ENCODE results near the gene SMAD5.

SMAD5 gene

DNA sequence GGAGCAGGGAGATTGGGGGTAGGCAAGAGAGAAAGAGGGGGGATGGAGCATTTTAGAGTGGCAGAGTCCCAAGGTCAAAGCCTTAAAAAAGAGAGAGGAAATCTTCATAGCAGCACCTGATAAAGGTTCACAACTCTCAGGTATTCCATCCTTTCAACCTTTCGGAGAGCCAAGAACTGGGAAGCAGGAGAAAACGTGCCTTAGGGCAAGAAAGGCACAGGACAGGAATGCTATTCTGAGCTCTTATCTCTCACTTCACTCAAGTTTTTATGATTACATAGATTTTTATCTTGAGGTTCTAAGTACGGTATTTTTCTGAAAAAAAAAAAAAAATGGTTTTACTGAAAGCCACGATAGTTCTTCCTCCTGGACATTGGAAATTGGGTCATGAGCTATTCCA, 34.5 kb upstream of the SMAD5 start:
- no peaks in the 10 kb centered on the region for H4K20me1 ChIP-seq (ENCODE audit: insufficient read depth)
- H3K4me2 ChIP-seq, result no peak overlapping the region
- H3K9ac ChIP-seq, result no peak overlapping the region
- TF ChIP-seq, protein P1, sequence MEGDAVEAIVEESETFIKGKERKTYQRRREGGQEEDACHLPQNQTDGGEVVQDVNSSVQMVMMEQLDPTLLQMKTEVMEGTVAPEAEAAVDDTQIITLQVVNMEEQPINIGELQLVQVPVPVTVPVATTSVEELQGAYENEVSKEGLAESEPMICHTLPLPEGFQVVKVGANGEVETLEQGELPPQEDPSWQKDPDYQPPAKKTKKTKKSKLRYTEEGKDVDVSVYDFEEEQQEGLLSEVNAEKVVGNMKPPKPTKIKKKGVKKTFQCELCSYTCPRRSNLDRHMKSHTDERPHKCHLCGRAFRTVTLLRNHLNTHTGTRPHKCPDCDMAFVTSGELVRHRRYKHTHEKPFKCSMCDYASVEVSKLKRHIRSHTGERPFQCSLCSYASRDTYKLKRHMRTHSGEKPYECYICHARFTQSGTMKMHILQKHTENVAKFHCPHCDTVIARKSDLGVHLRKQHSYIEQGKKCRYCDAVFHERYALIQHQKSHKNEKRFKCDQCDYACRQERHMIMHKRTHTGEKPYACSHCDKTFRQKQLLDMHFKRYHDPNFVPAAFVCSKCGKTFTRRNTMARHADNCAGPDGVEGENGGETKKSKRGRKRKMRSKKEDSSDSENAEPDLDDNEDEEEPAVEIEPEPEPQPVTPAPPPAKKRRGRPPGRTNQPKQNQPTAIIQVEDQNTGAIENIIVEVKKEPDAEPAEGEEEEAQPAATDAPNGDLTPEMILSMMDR (conservative IDR thresholded peaks at IDR 0.05; ENCODE audit: low read depth, low read length), result no peak
- no peaks in the 10 kb centered on the region for H3K79me2 ChIP-seq (ENCODE audit: insufficient read depth, low read depth)
- H3K27me3 ChIP-seq (ENCODE audit: insufficient read depth, low read depth), result no peaks in the 10 kb centered on the region
- no peaks in the 10 kb centered on the region for H3K36me3 ChIP-seq (ENCODE audit: insufficient read depth)
- H2AFZ ChIP-seq (ENCODE audit: low read depth), result no peak overlapping the region
- no peak overlapping the region for H3K4me3 ChIP-seq (IDR thresholded peaks at IDR 0.05; ENCODE audit: insufficient read depth, low read depth, low read length)
- H3K27ac ChIP-seq, result no peak overlapping the region
- H3K4me1 ChIP-seq (ENCODE audit: low read depth, poor library complexity, severe bottlenecking), result no peaks in the 10 kb centered on the region

DNA sequence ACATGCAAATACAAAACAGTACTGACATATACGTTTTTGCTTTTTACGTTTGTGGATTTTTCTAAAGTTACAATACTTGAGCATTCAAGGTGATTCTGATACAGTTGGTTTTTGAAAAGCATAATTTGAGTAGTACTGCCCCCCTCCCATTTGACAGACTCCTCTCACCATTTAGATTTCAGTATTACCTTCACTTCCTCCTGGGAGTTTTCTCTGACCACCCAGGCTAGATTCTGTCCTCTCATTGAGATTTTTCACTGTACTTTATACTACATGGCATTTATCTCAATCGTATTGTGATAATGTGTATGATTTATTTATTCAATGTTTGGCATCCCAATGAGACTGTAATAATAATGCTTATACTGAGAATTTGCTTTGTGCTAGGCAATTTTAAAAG, 32.8 kb upstream of the SMAD5 start:
- Histone ChIP-seq H2AFZ (ENCODE audit: low read depth) (no peak overlapping the region), H4K20me1 (ENCODE audit: insufficient read depth) (no peaks in the 10 kb centered on the region), H3K27me3 (ENCODE audit: insufficient read depth, low read depth) (no peaks in the 10 kb centered on the region), H3K36me3 (ENCODE audit: insufficient read depth) (no peaks in the 10 kb centered on the region), H3K79me2 (ENCODE audit: insufficient read depth, low read depth) (no peaks in the 10 kb centered on the region), H3K4me1 (ENCODE audit: low read depth, poor library complexity, severe bottlenecking) (no peaks in the 10 kb centered on the region), H3K4me3 (IDR thresholded peaks at IDR 0.05; ENCODE audit: insufficient read depth, low read depth, low read length) (no peak overlapping the region), H3K4me2 (no peak overlapping the region), H3K27ac (no peak overlapping the region), H3K9ac (no peak overlapping the region)
- TF ChIP-seq, protein P1 (conservative IDR thresholded peaks at IDR 0.05; ENCODE audit: low read depth, low read length), result no peak

DNA sequence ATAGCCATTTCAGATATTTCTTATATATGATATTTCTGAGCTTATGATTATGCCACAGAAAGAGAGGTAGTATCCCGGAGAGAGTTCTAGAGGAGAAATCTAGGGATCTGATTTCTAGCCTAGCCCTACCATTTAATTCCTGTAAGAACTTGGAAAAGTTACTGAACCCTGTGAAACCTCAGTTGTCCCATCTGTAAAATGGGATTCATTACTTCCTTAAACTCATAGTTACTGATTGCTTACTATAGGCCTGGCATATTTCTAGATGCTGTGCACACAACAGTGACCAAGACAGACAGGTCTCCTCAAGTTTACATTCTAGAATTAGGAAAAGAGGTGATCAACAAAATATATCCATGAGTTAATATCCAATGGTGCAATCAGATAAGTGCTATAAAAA, 30.8 kb upstream of the SMAD5 start:
- Histone ChIP-seq H2AFZ (ENCODE audit: low read depth) (no peak overlapping the region), H3K9ac (no peak overlapping the region), H3K79me2 (ENCODE audit: insufficient read depth, low read depth) (no peaks in the 10 kb centered on the region), H3K4me3 (IDR thresholded peaks at IDR 0.05; ENCODE audit: insufficient read depth, low read depth, low read length) (no peak overlapping the region), H3K4me2 (no peak overlapping the region), H3K36me3 (ENCODE audit: insufficient read depth) (no peaks in the 10 kb centered on the region), H3K4me1 (ENCODE audit: low read depth, poor library complexity, severe bottlenecking) (no peaks in the 10 kb centered on the region), H3K27ac (no peak overlapping the region), H3K27me3 (ENCODE audit: insufficient read depth, low read depth) (no peaks in the 10 kb centered on the region), H4K20me1 (ENCODE audit: insufficient read depth) (no peaks in the 10 kb centered on the region)
- TF ChIP-seq, protein P1 (conservative IDR thresholded peaks at IDR 0.05; ENCODE audit: low read depth, low read length), result no peak

DNA sequence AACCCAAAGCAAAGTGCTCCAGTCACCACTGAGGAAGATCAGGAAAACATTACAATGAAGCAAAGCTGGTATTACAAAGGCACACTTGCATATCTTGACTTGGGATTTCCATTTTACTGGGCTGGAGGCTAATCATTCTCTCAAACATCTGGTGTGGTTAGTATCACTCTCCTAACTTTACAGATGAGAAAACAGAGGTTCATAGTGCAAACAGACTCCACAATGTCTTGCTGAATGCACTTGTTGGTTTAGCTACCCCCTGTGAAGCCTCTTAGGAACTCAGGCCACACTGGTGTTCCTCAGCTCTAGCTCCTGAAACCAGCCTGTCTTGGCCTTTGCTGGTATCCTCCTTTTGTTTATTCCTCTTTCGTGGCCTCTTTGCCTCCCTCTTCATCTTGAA, 29.5 kb upstream of the SMAD5 start:
- Histone ChIP-seq H3K36me3 (ENCODE audit: insufficient read depth) (no peaks in the 10 kb centered on the region), H3K27me3 (ENCODE audit: insufficient read depth, low read depth) (no peaks in the 10 kb centered on the region)
- TF ChIP-seq, protein P1 (conservative IDR thresholded peaks at IDR 0.05; ENCODE audit: low read depth, low read length), result no peak

More for the DNA sequence above, 29.5 kb upstream of the SMAD5 start:
- H2AFZ ChIP-seq (ENCODE audit: low read depth), result no peak overlapping the region
- H3K9ac ChIP-seq, result no peak overlapping the region
- no peak overlapping the region for H3K27ac ChIP-seq
- H3K79me2 ChIP-seq (ENCODE audit: insufficient read depth, low read depth), result no peaks in the 10 kb centered on the region
- H3K4me1 ChIP-seq (ENCODE audit: low read depth, poor library complexity, severe bottlenecking), result no peaks in the 10 kb centered on the region
- H3K4me2 ChIP-seq, result no peak overlapping the region
- H3K4me3 ChIP-seq (IDR thresholded peaks at IDR 0.05; ENCODE audit: insufficient read depth, low read depth, low read length), result no peak overlapping the region
- H4K20me1 ChIP-seq (ENCODE audit: insufficient read depth), result no peaks in the 10 kb centered on the region

Data from KMS-11 (cell line).